ENCODE results near the gene OR10H3. TPM values are rescaled to one million over a fixed set of nuclear protein-coding genes. Genes with fewer than 3 reads are reported as not detected.

Gene OR10H3, protein sequence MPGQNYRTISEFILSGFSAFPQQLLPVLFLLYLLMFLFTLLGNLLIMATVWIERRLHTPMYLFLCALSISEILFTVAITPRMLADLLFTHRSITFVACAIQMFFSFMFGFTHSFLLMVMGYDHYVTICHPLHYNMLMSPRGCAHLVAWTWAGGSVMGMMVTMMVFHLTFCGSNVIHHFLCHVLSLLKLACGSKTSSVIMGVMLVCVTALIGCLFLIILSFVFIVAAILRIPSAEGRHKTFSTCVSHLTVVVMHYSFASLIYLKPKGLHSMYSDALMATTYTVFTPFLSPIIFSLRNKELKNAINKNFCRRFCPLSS
- not detected in 2 replicates for total RNA-seq

DNA sequence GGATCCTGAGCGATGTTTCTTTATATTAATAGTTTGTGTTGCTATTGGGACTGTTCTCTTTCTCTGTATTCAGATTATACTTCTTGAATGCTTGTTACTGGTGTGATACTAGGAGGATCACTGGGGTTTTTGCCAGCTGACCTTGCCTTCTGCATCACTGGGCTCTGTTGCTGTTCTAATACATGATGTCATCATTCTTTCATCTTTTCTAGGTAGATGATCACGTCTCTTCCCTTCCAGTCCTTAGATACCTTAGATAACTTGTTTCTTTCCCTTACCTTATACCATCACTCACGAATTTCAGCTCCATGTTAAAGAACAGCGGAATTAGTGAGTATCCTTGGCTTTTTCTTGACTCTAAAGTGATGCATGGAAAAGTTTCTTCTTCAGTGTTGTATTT lies at the start of gene OR10H3:
OR10H3 (plus strand) TSS at position 264 of the 400 bp plus-strand sequence. CDS start 3,408 bp downstream, outside the sequence.
- Mint-ChIP-seq H3K9me3 (peaks cover 23% of the 10 kb centered on the region), H3K4me1 (ENCODE audit: low read depth) (no peaks in the 10 kb centered on the region)

DNA sequence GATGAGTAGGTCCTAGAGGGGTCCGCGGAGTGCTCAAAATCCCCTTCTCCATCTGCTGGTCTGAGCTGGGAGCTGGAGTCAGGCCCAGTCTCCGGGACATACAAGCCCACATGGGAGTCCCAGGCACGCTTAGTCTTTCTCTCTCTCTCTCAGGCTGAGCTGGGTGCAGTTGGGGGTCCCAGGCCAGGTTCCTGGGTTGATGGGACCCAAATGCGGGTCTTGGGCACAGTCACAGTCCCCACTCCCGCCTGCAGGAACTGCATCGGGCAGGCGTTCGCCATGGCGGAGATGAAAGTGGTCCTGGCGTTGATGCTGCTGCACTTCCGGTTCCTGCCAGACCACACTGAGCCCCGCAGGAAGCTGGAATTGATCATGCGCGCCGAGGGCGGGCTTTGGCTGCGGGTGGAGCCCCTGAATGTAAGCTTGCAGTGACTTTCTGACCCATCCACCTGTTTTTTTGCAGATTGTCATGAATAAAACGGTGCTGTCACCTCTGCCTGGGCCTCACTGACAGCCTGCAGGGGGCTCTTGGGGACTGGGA lies 41.1 kb upstream of the OR10H3 start:
- Mint-ChIP-seq H3K27me3 (ENCODE audit: insufficient read depth) (peaks cover 2% of the 10 kb centered on the region), H3K4me1 (ENCODE audit: low read depth) (no peaks in the 10 kb centered on the region), H3K36me3 (ENCODE audit: low read depth) (no peaks in the 10 kb centered on the region), H3K9me3 (no peaks in the 10 kb centered on the region), H3K4me3 (no peak overlapping the region), H3K27ac (no peak overlapping the region)
- DNase-seq (ENCODE audit: low spot score), result no peak
- intact Hi-C loops (cut with micrococcal nuclease), result no loop called here

More for the DNA sequence above, at the start of gene OR10H3:
- no peak for DNase-seq (ENCODE audit: low spot score)
- Mint-ChIP-seq H3K27ac (no peak within 1 kb of the TSS), H3K27me3 (ENCODE audit: insufficient read depth) (no peaks in the 10 kb centered on the region), H3K36me3 (ENCODE audit: low read depth) (no peaks in the 10 kb centered on the region), H3K4me3 (no peak within 1 kb of the TSS)
- intact Hi-C loops (cut with micrococcal nuclease), result no loop called here

DNA sequence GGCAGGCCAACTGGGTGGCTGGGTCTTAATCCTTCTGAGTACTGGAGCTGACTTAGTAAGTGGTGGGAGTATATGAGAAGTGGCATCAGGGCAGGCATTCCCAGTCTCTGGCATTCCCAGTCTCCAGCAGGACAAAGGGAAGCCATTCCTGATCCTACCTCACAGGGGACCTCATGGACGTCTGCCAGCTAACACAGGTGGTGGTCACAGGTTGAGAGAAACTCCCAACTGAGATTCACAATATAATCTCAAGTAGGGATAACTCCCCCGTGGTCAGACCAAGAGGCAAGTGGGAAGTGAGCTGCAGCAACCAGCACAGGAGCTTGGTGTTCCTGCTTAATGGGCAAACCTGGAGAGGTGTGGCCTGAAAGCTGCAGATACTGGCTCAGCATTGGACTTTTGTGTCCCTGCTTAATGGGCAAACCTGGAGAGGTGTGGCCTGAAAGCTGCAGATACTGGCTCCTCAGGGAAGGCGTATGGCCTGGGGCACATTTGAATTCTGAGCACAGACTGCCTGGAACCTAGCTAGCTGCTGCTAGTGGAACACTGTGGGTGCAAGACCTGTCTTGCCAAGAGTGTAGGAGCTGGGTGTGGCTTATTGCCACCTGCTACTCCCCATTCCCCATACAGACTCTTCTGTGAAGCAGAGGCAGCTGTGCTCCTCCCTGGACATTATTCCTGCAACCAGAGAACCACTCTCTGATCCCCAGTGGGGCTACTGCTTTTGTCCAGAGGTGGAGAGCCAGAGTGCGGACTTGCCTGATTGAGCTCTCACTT lies 35.8 kb upstream of the OR10H3 start:
- no peak overlapping the region for H3K27ac Mint-ChIP-seq
- no peak for DNase-seq (ENCODE audit: low spot score)
- no peaks in the 10 kb centered on the region for H3K9me3 Mint-ChIP-seq
- no peak overlapping the region for H3K4me3 Mint-ChIP-seq
- peaks cover 7% of the 10 kb centered on the region for H3K27me3 Mint-ChIP-seq (ENCODE audit: insufficient read depth)
- intact Hi-C loops (cut with micrococcal nuclease), result no loop called here
- no peaks in the 10 kb centered on the region for H3K36me3 Mint-ChIP-seq (ENCODE audit: low read depth)
- no peaks in the 10 kb centered on the region for H3K4me1 Mint-ChIP-seq (ENCODE audit: low read depth)

DNA sequence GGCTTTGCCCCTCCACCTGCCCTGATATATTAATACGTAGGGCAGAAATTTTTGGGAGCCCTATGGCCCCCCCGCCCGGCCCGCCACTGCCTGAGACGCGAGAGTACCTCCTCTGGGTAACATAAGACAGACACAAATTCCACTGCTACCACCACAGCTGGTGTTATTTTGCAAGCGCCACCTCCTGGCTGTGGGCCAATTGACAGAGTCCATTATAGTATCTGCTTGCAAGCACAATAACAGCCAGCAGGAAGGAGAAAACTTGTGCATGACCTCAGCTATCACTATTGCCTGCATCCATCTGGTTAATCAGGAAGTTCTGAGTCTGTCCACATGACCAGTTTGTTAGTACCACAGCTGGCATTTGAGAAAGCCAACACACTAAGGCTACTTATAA lies 35.3 kb upstream of the OR10H3 start:
- intact Hi-C loops (cut with micrococcal nuclease), result no loop called here
- no peak overlapping the region for H3K4me3 Mint-ChIP-seq
- no peaks in the 10 kb centered on the region for H3K36me3 Mint-ChIP-seq (ENCODE audit: low read depth)
- H3K27ac Mint-ChIP-seq, result no peak overlapping the region
- DNase-seq (ENCODE audit: low spot score), result no peak
- no peaks in the 10 kb centered on the region for H3K4me1 Mint-ChIP-seq (ENCODE audit: low read depth)
- H3K27me3 Mint-ChIP-seq (ENCODE audit: insufficient read depth), result peaks cover 7% of the 10 kb centered on the region
- no peaks in the 10 kb centered on the region for H3K9me3 Mint-ChIP-seq

DNA sequence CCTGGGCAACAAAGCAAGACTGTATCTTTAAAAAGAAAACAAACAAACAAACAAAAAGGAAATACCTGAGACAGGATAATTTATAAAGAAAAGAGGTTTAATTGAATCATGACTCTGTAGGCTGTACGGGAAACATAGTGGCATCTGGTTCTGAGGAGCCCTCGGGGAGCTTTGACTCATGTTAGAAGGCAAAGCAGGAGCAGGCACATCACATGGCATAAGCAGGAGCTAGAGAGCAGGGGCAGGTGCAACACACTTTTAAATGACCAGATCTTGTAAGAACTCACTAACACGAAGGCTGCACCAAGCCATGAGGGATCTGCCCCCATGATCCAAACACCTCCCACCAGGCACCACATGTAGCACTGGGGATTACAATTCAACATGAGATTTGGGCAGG lies 23.1 kb upstream of the OR10H3 start:
- intact Hi-C loops (cut with micrococcal nuclease), result no loop called here
- Mint-ChIP-seq H3K27ac (no peak overlapping the region), H3K9me3 (no peaks in the 10 kb centered on the region), H3K36me3 (ENCODE audit: low read depth) (no peaks in the 10 kb centered on the region), H3K4me1 (ENCODE audit: low read depth) (no peaks in the 10 kb centered on the region), H3K27me3 (ENCODE audit: insufficient read depth) (peaks cover 3% of the 10 kb centered on the region), H3K4me3 (no peak overlapping the region)
- no peak for DNase-seq (ENCODE audit: low spot score)

DNA sequence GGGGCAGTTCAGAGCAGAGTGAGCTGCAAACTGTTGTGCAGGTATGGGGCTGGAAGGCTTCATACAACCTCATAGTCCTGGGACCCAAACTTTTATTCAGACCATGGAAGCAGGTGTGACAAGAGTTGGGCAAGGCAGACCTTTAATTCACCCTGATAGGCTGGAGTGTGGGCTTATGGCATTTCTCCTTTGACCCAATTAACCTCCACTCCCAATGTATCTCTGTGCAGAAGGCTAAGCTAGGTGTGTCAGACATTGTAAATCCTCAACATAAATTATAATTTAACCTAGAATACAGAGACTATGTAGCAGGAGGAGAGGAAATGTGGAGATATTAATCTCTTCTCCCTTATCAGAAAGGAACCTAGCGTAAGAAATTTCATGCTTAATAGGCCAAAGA lies 22.1 kb upstream of the OR10H3 start:
- Mint-ChIP-seq H3K9me3 (no peaks in the 10 kb centered on the region), H3K36me3 (ENCODE audit: low read depth) (no peaks in the 10 kb centered on the region), H3K27me3 (ENCODE audit: insufficient read depth) (peaks cover 2% of the 10 kb centered on the region), H3K27ac (no peak overlapping the region), H3K4me1 (ENCODE audit: low read depth) (no peaks in the 10 kb centered on the region), H3K4me3 (no peak overlapping the region)
- intact Hi-C loops (cut with micrococcal nuclease), result no loop called here
- DNase-seq (ENCODE audit: low spot score), result no peak

DNA sequence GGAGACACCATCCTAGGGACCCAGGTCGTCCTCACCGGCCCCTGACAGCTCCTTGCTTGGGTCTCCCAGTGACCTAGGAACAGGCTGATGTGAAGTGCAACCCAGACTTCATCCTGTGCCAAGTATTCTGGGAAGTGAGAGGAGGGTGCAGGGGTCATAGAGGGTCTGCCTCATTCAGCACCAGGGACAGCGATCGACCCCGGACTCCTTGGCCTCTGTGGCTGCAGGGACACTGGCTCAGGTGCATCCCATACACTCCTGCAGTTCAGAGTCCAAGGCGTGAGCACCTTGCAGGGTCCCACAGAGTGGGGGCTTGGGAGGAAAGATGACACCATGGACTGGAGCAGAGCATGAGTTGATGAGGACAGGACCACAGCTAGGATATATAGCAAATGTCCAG lies 20.0 kb upstream of the OR10H3 start:
- no peak for DNase-seq (ENCODE audit: low spot score)
- Mint-ChIP-seq H3K27me3 (ENCODE audit: insufficient read depth) (peaks cover 2% of the 10 kb centered on the region), H3K9me3 (no peaks in the 10 kb centered on the region), H3K27ac (no peak overlapping the region), H3K4me1 (ENCODE audit: low read depth) (no peaks in the 10 kb centered on the region), H3K4me3 (no peak overlapping the region), H3K36me3 (ENCODE audit: low read depth) (no peaks in the 10 kb centered on the region)
- intact Hi-C loops (cut with micrococcal nuclease), result no loop called here

DNA sequence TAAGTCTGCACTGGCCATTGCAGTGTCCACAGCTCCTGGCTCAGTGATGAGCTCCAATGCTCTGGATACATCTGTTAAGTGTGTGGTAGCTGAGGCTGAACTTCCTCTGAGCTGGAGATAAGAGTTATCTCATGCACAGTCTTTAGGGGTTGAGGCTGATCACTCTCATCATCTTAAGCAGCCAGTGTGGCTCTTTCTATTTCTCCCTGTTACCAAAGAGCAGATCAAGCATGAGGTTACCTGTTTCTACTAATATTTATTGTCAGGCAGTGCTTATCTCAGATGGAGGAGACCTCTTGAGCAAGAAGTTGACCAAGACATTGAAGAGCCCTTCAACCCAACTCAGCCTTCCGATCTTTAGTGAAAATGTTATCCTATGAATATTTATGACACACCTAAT lies 16.5 kb upstream of the OR10H3 start:
- no peaks in the 10 kb centered on the region for H3K36me3 Mint-ChIP-seq (ENCODE audit: low read depth)

DNA sequence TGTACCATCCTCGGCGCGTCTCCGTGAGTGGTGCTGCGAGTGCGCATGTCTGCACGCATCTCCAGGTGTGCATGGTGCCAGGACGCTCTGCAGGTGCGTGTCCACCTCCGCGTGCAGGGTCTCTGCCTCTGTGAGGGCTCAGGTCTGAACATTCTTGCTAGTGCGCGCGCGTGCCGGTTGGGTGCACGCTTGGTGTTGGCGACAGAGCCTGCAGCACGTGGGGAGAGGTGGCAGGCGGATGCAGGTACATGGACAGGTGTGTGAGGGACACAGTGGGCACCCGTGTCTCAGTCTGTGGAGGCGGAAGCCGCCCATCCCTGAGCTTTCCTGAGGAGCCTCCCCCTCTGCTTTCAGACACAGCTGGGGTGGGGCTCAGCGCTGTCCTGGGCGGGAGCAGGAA lies 14.8 kb upstream of the OR10H3 start:
- no peaks in the 10 kb centered on the region for H3K4me1 Mint-ChIP-seq (ENCODE audit: low read depth)
- H3K36me3 Mint-ChIP-seq (ENCODE audit: low read depth), result no peaks in the 10 kb centered on the region
- intact Hi-C loops (cut with micrococcal nuclease), result no loop called here
- H3K27me3 Mint-ChIP-seq (ENCODE audit: insufficient read depth), result peaks cover 6% of the 10 kb centered on the region
- DNase-seq (ENCODE audit: low spot score), result no peak
- no peak overlapping the region for H3K27ac Mint-ChIP-seq
- no peaks in the 10 kb centered on the region for H3K9me3 Mint-ChIP-seq
- no peak overlapping the region for H3K4me3 Mint-ChIP-seq

More for the DNA sequence above, 16.5 kb upstream of the OR10H3 start:
- Mint-ChIP-seq H3K4me3 (no peak overlapping the region), H3K27ac (no peak overlapping the region), H3K27me3 (ENCODE audit: insufficient read depth) (peaks cover 6% of the 10 kb centered on the region), H3K9me3 (no peaks in the 10 kb centered on the region), H3K4me1 (ENCODE audit: low read depth) (no peaks in the 10 kb centered on the region)
- DNase-seq (ENCODE audit: low spot score), result no peak
- intact Hi-C loops (cut with micrococcal nuclease), result no loop called here

DNA sequence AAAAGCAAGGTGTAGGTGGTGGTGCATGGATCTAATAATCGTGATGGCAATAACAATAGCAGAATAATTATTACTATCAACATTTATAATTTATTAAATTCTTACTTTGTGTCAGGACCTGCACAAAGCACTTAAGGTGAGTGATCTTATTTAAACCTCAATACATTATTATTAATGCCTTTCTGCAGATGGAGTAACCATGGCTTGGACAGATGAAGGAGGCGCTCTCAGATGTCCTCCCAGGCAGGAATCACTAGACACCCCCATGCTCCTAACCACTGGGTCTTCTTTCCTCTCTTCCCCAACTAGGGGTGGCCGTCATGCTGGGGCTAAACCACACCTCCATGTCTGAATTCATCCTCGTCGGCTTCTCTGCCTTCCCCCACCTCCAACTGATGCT lies 10.1 kb upstream of the OR10H3 start, which contains the start of gene OR10H2:
OR10H2 (plus strand) TSS at position 301 of the 400 bp plus-strand sequence; CDS start at position 321, 20 bp downstream.
- Mint-ChIP-seq H3K9me3 (no peaks in the 10 kb centered on the region), H3K27me3 (ENCODE audit: insufficient read depth) (peaks cover 4% of the 10 kb centered on the region), H3K36me3 (ENCODE audit: low read depth) (no peaks in the 10 kb centered on the region), H3K27ac (no peak within 1 kb of the TSS), H3K4me1 (ENCODE audit: low read depth) (no peaks in the 10 kb centered on the region), H3K4me3 (no peak within 1 kb of the TSS)
- intact Hi-C loops (cut with micrococcal nuclease), result no loop called here
- DNase-seq (ENCODE audit: low spot score), result no peak

DNA sequence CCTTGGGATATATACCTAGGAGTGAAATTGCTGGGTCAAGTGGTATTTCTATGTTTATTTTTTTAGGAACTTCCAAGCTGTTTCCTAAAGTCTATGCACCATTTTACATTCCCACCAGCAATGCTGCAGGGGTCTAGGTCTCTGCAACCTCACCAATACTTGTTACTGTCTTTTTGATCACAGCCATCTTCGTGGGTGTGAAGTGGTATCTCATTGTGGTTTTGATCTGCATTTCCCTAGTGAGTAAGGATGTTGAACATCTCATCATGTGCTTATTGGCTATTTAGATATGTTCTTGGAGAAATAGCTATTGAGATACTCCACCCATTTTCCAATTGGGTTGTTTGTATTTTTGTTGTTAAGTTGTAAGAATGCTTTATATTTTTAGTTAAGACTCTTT lies 7.2 kb upstream of the OR10H3 start:
- H3K4me1 Mint-ChIP-seq (ENCODE audit: low read depth), result no peaks in the 10 kb centered on the region
- intact Hi-C loops (cut with micrococcal nuclease), result no loop called here
- no peak overlapping the region for H3K4me3 Mint-ChIP-seq
- no peak overlapping the region for H3K27ac Mint-ChIP-seq
- H3K36me3 Mint-ChIP-seq (ENCODE audit: low read depth), result no peaks in the 10 kb centered on the region
- H3K9me3 Mint-ChIP-seq, result no peaks in the 10 kb centered on the region
- no peak for DNase-seq (ENCODE audit: low spot score)
- no peaks in the 10 kb centered on the region for H3K27me3 Mint-ChIP-seq (ENCODE audit: insufficient read depth)

DNA sequence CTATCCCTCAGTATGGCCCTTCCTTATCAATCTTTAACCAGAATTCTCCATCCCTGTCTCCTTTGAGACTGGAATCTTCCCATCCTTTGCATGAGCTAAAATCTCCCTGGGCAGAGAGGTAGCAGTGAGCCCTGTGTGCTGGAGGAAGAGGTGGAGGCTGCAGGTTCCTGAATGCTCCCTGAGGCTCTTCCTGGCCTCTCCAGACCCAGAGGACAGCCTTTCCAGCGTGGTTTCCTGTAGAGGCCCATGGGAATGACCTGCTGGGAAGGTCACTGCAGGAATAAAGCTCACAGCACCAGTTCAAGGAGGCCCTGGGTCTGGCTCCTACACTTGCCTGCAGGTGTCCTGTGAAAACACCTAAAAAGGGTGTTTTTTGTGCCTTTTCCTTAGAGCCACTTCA lies 5.4 kb upstream of the OR10H3 start:
- intact Hi-C loops (cut with micrococcal nuclease), result no loop called here
- no peak overlapping the region for H3K27ac Mint-ChIP-seq
- H3K4me1 Mint-ChIP-seq (ENCODE audit: low read depth), result no peaks in the 10 kb centered on the region
- H3K9me3 Mint-ChIP-seq, result no peaks in the 10 kb centered on the region
- no peaks in the 10 kb centered on the region for H3K27me3 Mint-ChIP-seq (ENCODE audit: insufficient read depth)
- no peak overlapping the region for H3K4me3 Mint-ChIP-seq
- H3K36me3 Mint-ChIP-seq (ENCODE audit: low read depth), result no peaks in the 10 kb centered on the region
- DNase-seq (ENCODE audit: low spot score), result no peak

DNA sequence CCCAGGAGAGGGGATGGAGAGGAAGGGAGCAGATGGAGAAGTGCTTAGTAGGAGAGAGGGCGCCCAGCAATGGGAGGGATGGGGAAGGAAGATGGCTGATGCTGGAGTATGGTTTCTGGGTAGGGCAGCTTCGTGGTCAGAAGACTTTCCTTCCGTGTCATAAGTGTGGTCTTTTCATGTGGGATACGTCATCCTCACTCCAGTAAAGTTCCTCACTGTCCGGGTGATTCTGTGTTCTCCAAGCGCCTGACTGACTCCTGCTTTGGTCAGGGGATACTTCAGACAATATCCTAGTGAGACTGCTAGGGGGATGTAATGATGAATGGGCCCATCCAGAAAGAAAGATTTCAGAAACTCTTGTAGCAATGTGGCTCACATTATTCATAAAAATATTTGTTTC lies 3.9 kb upstream of the OR10H3 start:
- DNase-seq (ENCODE audit: low spot score), result no peak
- intact Hi-C loops (cut with micrococcal nuclease), result no loop called here
- no peaks in the 10 kb centered on the region for H3K9me3 Mint-ChIP-seq
- no peak overlapping the region for H3K27ac Mint-ChIP-seq
- H3K36me3 Mint-ChIP-seq (ENCODE audit: low read depth), result no peaks in the 10 kb centered on the region
- H3K4me1 Mint-ChIP-seq (ENCODE audit: low read depth), result no peaks in the 10 kb centered on the region
- no peak overlapping the region for H3K4me3 Mint-ChIP-seq
- H3K27me3 Mint-ChIP-seq (ENCODE audit: insufficient read depth), result no peaks in the 10 kb centered on the region
